ENCODE data around the gene LAMP5.

LAMP5 gene

DNA sequence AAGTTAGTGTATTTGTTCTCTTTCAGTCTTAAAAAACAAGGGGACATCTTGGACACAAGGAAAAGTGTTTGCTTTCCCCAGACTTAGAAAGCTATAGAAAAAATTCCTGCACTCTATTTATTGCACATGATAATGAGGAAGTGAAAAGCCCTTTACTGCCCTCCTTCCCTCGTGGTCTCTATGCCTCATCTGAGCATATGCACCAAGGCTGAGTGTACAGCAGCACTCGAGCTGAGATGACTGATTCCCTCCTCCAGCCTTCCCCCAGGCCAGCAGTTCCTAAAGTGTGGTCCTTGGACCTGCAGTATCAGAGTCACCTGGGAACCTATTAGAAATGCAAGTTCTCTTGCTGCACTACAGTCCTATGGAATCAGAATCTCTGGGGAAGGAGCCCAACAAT lies 14.3 kb upstream of the LAMP5 start:
- no peak for TF ChIP-seq ZFX (IDR thresholded peaks at IDR 0.05)
- TF ChIP-seq, protein P1, sequence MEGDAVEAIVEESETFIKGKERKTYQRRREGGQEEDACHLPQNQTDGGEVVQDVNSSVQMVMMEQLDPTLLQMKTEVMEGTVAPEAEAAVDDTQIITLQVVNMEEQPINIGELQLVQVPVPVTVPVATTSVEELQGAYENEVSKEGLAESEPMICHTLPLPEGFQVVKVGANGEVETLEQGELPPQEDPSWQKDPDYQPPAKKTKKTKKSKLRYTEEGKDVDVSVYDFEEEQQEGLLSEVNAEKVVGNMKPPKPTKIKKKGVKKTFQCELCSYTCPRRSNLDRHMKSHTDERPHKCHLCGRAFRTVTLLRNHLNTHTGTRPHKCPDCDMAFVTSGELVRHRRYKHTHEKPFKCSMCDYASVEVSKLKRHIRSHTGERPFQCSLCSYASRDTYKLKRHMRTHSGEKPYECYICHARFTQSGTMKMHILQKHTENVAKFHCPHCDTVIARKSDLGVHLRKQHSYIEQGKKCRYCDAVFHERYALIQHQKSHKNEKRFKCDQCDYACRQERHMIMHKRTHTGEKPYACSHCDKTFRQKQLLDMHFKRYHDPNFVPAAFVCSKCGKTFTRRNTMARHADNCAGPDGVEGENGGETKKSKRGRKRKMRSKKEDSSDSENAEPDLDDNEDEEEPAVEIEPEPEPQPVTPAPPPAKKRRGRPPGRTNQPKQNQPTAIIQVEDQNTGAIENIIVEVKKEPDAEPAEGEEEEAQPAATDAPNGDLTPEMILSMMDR (conservative IDR thresholded peaks at IDR 0.05), result no peak
- no peak overlapping the region for H3K27ac ChIP-seq

DNA sequence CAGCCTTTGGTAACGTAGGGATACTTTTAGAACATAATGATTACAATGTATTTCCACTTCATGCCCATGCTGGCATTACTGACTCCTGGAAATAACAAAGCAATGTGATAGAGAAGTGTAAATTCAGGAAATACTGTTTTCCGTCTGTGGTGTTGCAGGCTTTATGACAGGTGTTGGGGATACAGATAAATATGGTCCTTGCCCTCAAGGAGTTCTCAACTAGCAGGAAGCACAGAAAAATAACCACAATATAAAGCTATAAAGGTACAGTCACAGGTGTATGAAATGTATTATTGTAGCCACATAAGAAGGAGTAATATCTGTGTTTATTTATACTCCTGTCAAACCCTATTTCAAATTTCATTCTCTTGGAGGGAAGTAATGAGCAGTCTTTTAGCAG lies 12.9 kb upstream of the LAMP5 start:
- no peak overlapping the region for H3K27ac ChIP-seq
- TF ChIP-seq ZFX (IDR thresholded peaks at IDR 0.05), result no peak
- TF ChIP-seq, protein P1 (conservative IDR thresholded peaks at IDR 0.05), result no peak

DNA sequence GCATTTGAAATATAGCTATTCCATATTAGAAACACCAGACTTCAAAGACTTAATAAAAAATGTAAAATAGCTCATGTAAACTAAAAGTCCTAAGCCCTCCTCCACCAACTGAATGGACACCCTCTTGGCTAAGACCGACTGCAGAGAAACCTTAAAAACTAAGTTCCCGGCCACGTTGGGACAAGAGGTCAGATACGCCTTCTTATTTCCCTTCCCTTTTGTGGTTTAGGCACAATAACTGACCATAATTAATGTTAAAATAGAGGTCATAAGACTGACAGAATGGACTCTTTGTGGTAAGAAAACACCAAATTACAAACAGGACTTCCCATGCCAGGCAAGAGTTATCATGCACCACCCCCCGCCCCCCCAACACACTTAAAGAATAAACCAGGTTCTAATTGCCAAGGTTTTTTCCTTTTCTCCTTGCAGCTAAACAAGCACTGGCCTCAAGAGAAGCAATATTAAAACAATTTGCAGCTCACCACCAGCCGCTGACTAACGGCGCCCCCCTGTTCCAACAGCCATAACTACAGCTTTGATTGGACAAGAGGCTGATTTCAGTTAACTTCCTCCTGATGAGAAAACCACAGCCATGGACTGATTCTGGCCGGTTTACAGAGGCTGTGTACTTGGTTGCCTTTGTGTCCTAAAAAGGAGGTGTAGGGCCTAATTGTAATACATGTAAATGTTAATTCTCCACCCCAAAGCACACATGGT lies 10.7 kb upstream of the LAMP5 start:
- TF ChIP-seq ZFX (IDR thresholded peaks at IDR 0.05), result no peak
- TF ChIP-seq, protein P1 (conservative IDR thresholded peaks at IDR 0.05), result no peak
- H3K27ac ChIP-seq, result no peak overlapping the region

DNA sequence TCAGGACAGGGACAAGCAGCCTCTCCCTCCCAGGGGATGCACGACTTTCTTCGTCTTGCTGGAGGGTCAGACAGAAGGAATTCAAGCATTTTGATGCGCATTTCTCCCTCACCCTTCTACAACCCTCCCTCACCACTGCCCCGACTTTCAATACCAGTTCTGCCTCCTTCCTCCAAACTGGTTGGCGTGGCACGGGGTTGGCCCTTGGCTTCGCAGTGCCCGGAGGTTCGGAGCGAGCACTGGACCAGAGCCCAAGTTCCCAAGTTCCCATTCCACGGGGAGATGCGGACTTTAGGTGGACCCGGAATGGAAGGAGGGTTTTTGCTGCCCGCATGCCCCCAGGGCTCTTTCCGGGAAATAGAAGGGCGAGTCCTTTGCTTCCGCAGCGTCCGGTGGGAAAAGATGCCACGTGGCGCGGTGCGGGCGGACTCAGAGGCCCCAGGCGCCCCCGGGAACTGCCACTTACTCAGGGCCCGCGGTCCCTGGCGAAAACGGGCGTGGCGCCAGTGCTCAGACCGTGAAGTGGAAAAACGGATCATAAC lies 8.0 kb upstream of the LAMP5 start:
- H3K27ac ChIP-seq, result no peak overlapping the region
- no peak for TF ChIP-seq ZFX (IDR thresholded peaks at IDR 0.05)
- TF ChIP-seq, protein P1 (conservative IDR thresholded peaks at IDR 0.05), result no peak

DNA sequence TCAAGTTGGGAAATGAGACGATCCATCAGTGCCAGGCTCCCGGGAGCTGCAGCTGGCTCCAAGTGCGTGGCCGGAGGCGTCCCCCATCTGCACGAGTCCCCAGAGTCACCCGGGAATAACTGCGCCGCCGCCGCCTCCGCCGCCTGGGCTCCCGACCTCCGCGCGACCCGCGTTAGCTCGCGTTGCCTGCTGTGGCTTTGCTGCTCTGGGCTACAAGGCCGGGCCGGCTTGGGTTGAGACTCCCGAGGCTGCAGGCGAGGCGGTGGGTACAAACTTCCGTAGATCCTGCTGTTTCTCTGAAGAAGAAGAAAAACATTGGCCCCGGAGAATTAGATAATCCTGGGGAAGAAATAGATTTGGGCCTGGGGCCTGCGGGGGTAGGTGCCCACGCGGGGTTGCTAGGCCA lies 7.4 kb upstream of the LAMP5 start:
- no peak overlapping the region for H3K27ac ChIP-seq
- no peak for TF ChIP-seq ZFX (IDR thresholded peaks at IDR 0.05)
- TF ChIP-seq, protein P1 (conservative IDR thresholded peaks at IDR 0.05), result no peak

DNA sequence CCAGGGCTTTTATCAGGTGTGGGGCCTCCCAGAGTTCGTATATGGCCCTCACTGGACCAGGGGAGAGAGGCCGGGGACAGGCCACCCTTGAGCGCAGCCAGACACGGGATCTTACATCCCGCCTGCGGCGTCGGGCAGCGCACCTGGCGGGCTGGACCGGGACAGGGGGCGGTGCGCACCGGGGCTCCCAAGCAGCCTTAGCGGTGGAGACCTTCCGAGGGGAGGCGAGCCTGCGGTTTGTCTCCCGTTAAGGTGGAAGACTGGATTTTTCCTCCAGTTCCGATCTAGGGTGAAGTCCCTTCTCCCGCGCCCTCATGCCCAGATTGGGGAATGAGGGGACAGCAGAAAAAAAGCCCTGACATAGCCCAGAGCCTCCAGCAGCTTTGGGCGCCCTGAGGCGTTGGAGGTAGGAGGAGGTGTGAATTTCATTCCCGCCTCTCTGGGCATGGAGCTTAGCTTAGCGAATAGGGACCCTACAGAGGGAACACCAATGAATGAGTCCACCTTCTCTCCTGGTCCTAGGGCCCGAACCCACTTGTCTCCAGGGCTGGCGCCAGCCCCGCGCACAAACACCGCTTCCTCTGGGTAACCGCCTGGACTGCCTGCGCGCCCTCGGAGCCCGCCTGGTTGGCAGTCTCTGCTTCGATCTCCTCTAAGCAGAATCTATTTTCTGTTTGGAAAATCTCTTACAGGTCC lies 6.7 kb upstream of the LAMP5 start:
- no peak for TF ChIP-seq ZFX (IDR thresholded peaks at IDR 0.05)
- TF ChIP-seq, protein P1 (conservative IDR thresholded peaks at IDR 0.05), result no peak
- no peak overlapping the region for H3K27ac ChIP-seq

DNA sequence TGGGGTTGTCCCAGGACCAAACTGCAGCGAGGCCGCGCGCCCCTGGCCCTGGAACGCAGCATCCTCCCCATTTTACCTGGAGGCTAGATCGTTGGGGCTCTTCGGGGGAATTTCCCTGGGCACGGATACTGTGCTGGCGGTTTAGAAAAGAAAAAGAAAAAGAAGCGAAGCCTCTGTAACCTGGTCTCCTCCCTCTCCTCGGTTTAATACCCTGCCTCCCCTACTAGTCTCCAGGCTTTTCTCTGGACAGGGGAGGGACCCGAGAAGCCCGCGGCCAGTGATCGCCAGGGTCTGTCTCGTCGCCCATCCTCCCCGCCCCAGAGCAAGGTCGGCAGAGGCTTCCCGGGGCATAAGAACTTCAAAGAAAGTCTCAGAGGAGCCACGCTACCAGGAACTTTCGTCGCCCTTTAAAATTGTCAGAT lies 6.1 kb upstream of the LAMP5 start:
- no peak overlapping the region for H3K27ac ChIP-seq
- TF ChIP-seq, protein P1 (conservative IDR thresholded peaks at IDR 0.05), result no peak
- no peak for TF ChIP-seq ZFX (IDR thresholded peaks at IDR 0.05)

Measured in C4-2B (cell line).